GM18951 (cell line): ENCODE measurements around the gene ANKS1A.

Experiments
- POLR2A ChIP-seq: IDR thresholded peaks from 4 replicates; pipeline ENCODE4 v1.6.1; 2011; ENCODE audit warnings: mild to moderate bottlenecking; ENCODE audit not compliant: insufficient read length, insufficient read depth; ENCODE audit errors: extremely low read depth
- in situ Hi-C: fragments of 300-500 bp; cut with MboI; formaldehyde crosslinking; loops from one replicate; pipeline ENCODE4 v1.12.0; 2022; ENCODE audit warnings: low sequenced_read_pairs, mixed read lengths, inconsistent platforms; ENCODE audit not compliant: unreplicated experiment

ANKS1A gene

DNA sequence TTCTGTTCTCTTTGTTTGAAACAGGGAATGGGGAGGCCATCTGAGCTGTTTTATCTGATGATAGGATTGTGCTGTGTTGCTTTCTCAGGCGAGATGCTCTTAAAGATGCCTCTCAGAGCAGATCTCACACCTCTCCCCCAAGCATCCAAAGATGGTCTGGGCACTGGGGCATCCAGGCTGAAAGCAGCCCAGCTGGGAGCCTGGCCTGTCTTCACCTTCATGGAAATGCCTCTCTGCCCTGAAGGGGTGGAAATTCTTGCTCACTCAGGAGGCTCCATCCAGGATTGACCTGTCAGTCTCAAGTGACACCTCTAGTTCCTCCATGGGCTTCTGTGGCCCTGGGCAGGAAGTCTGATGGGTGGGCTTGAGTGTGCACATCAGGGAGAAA lies 165.7 kb downstream of the ANKS1A start:
- TF ChIP-seq POLR2A = no peak
- in situ Hi-C loops = no loop called here

- no peak for TF ChIP-seq POLR2A
- in situ Hi-C loops = no loop called here
These were observed 166.8 kb downstream of the ANKS1A start for GRCh38 chr6:35055891-35056290.

- in situ Hi-C loops = no loop called here
- no peak for TF ChIP-seq POLR2A
These were observed 167.9 kb downstream of the ANKS1A start for GRCh38 chr6:35056952-35057351.

- in situ Hi-C loops = no loop called here
- no peak for TF ChIP-seq POLR2A
These were observed 168.6 kb downstream of the ANKS1A start for GRCh38 chr6:35057449-35058357.

DNA sequence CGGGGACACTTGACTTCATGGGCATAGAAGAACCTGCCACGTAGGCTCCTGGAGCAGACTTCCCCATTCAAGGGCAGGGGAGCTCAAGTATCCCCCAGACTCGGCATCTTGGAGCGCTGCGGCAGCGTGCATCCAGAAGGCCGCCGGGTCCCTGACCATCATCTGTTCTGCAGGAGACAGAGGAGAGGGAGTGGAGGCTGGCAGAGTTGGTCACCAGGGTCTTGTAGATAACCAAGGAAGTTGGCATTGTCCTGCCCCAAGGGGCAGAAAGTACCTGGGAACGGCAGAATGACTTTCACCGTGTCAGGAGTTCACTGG lies 169.3 kb downstream of the ANKS1A start:
- TF ChIP-seq POLR2A = no peak
- in situ Hi-C loops = no loop called here

DNA sequence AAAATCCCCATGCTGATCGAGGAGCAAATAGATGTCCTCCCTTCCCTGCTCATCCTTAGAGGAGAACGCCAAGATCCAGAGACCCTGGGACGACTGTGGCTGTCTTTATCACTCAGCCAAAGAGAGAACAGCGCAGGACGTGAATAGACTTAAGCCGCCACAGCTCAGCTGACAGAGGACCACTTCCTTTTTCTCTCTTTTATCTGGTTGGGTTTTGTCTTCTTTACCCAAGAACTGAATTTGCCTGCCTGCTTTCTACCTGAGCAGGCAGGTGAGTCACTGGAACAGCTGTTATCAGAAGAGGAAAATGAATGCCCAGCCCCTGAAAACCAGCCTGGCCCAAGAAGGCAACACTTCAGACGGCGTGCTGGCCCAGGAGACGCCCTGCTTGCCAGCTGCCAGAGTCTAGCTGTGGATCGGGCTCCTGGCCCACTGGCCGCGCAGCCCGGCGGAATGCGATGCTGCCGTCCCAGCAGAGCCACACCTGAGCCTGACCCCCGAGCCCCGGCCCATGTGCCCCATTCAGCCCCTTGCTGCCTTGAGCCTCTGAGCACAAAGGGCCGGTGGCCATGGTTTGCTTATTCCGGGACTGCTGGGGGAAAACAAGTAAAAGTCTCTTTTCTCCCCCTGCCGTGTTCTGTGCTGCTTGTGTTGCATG lies 169.9 kb downstream of the ANKS1A start:
- TF ChIP-seq POLR2A = no peak

DNA sequence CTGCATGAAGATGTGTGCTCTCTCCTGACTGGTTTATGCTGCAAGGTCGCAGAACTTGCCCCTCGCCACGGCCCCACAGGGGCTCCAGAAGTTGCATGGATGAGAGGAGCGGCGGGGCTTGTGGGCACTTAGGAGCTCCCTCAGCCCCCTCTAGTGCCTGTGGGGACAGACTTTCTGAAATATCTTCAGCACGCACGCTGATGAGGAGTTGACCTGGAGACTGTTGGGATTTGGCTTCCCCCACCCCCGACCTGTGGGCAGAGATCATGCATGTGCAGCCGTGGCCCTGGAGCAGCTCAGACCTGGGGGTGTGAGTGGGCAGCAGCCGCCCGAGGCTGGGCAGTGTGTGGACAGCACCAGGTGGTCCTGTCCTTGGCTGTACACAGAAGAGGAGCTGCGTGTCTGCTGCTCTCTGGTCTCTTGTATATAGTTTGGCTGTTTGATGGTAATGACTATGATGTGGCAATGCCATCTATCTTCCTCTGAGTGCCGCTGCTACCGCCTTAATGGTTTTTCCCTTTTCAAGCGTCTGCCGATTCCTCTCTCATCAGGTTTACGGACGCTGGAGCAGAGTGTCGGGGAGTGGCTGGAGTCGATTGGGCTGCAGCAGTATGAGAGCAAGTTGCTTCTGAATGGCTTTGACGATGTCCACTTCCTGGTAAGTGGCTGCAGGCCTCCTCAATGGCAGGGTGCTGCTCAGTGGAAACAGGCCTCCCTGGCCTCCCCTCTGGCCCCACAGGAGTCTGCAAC lies 170.7 kb downstream of the ANKS1A start:
- no peak for TF ChIP-seq POLR2A
- in situ Hi-C loops = no loop called here

More for the DNA sequence above, 169.9 kb downstream of the ANKS1A start:
- in situ Hi-C loops = no loop called here

DNA sequence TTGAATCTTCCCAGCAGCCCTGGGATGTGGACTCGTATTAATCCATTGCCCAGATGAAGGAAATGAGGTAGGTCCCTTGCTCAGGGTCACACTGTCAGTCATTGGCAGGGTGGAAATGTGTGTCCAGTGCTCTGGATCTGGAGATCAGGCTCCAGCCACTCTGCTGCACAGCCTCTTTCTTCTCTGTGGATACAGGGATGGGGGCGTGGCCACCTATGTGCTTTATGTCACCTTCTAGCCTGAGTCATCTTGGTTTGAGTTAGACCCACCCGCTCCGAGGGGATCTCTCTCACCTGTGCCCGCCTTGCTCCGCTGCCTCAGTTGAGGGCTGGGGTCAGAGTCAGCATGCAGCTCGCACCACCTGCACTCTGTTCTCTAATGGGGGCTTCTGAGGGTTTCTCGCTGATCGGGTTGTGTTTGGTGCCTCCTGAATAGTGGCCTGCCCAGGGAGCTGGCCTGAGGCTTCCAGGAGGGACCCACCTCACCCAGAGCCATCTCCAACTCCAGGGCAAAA lies 172.1 kb downstream of the ANKS1A start:
- in situ Hi-C loops = no loop called here
- no peak for TF ChIP-seq POLR2A

- TF ChIP-seq POLR2A = no peak
- in situ Hi-C loops = no loop called here
These were observed 172.8 kb downstream of the ANKS1A start for GRCh38 chr6:35061651-35062410.

- in situ Hi-C loops = no loop called here
These were observed 173.9 kb downstream of the ANKS1A start for GRCh38 chr6:35062676-35063574.

DNA sequence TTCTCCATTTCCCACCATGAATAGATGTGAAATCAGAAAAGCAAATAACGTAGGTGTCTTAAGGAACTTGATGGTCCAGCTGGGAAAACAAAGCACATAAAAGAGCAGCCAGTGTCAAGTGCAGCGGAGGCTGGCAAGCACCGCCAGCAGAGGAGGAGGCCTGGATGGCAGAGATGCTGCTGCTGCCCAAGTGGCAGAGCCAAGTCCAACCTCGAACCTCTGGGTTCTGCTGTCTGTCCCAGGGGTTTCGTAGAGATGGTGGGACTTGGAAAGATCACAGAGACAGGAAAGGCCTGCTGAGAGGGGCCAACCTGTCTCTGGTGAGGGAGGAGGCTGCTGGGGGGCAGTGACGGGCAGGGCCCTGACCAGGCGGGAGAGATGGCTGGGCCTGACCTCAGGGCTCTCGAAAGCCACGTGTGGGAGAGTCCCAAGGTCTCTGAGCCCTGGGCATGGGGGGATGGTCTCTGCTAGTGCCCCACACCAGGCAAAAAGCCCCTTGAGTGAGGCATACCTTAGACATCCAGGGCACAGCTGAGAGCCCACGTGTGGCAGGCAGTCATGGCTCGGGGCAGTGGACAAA lies 174.7 kb downstream of the ANKS1A start:
- no peak for TF ChIP-seq POLR2A
- in situ Hi-C loops = no loop called here

More at GRCh38 chr6:35062676-35063574, 173.9 kb downstream of the ANKS1A start:
- TF ChIP-seq POLR2A = no peak
